Inferior parietal cortex (tissue), 1 donor: Measurements from ENCODE around the gene C1QB.

Experiments used
- DNase-seq: peaks from one replicate; pipeline ENCODE4 v3.0.0-alpha.2; 2016; ENCODE audit errors: extremely low spot score

The C1QB gene

GRCh38 chr1:22633697-22634463 lies 19.2 kb upstream of the C1QB start:
- DNase-seq = no peak

DNA sequence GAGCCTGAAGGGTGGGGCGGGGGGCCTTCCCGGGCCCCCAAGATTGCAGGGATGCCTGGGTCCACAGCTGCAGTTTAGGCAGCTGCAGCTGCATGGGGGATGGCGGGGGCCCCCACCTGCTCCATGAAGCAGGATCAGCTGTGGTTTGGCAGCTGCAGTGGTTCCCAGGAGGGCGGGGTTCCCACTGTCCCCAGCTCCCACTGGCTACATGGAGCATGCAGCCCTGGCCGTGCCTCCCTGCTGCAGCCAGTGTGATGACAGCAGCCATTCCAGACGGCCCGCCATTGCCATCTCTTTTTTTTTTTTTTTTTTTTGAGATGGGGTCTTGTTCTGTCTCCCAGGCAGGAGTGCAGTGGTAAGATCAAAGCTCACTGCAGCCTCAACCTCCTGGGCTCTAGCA lies 17.6 kb upstream of the C1QB start:
- no peak for DNase-seq

- no peak for DNase-seq
These were observed 16.7 kb upstream of the C1QB start, which contains the start of gene C1QA for GRCh38 chr1:22636353-22636752. Gene C1QA, plus strand, starts transcription at chr1:22636628. Its CDS starts 989 bp downstream, at chr1:22637617.

DNA sequence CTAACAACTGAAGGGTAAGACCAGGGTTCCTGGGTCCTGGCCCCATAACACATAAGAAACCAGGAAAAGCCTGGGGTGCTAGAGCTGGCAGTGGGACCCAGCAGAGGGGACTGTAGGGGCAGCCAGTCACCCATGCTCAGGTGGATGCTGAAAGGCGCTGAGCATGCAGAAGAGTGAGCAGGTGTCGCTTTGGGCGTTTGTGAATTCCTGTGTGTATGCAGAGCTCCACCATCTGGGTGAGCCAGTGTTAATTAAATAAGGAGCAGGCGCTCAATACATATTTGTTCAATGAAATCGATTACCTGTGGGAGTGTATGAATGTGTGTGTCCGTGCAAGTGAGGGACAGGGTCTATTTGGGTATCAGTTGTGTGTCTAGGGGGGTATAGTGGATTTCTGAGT lies 16.1 kb upstream of the C1QB start:
- DNase-seq = no peak

DNA sequence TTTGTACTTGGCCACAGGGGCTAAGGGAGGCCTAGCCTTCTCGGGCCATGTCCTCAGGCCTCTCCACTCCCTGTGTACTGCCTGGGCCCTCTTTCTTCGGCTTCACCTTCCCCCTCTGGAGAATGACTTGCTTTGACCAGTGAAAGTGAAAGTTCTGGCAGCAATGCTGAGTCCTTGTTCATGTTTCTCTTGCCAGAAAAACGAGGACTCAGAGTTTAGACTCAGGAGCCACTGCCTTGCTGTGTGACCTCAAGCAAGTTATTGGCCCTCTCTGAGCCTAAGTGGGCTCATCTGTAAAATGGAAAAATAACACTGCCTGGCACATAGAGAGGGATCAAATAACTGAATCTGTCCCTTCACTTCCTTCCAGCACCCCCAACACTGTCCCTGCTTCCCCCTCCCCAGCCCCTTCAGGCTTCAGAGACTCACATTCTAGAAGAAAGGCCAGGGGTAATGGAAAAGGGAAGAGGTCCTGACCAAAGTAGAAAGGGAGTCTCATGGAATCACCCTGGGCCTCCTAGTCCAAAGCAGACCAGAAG lies 15.1 kb upstream of the C1QB start:
- no peak for DNase-seq

GRCh38 chr1:22638476-22639234 lies 14.4 kb upstream of the C1QB start:
- DNase-seq = no peak

DNA sequence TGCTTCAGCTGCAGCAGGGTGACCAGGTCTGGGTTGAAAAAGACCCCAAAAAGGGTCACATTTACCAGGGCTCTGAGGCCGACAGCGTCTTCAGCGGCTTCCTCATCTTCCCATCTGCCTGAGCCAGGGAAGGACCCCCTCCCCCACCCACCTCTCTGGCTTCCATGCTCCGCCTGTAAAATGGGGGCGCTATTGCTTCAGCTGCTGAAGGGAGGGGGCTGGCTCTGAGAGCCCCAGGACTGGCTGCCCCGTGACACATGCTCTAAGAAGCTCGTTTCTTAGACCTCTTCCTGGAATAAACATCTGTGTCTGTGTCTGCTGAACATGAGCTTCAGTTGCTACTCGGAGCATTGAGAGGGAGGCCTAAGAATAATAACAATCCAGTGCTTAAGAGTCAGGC lies 13.8 kb upstream of the C1QB start:
- no peak for DNase-seq

- no peak for DNase-seq
These were observed 11.8 kb upstream of the C1QB start for GRCh38 chr1:22641247-22641646.

DNA sequence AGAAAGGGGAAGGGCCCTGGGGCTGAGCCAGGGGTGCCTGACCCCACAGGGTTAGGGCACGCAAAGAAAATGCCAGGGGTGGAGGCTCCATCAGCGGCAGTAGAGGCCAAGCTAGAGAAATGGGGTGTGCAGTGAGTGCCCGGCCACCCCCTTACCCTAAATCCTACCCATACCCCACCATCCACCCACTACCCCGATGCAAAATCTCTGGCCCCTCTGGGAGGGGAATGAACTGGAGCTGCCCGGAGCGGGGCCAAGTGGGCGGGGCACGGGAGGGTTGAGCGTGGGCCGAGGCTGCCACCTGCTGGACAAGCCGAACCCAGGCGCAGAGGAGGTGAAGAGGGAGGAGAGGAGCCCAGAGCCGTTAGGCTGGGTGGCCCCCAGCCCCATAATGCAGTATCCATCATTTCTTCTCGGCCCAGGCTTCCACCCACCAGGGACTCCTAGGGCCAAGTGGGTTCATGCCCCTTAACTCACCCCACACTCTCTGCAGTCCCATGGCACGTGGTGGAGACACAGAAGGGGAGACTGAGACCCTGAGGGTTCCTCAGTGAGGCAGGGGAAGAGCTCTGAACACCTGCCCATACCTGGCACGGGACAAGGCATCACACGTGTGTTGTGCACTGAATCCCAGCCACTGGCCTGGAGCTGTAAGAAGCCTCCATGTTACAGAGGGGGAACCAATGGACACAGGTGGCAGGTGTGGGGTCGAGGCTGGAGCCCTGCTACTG lies 11.0 kb upstream of the C1QB start:
- DNase-seq = peak; percentile 78

DNA sequence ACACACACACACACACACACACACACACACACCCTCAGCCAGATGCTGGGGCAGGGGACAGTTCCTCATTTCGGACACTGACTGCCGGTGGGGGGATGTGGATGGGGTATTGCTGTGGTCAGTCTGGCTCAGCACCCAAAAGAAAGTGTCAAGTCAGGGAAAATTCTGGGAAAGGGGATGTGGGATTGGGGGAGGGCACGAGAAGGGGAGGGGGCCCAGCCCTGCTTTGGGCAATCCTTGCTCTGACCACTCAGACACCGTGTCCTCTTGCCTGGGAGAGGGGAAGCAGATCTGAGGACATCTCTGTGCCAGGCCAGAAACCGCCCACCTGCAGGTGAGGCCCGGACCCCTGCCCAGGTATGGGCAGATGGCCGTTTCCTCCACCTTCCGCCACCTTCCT lies 9.7 kb upstream of the C1QB start, which contains the start of gene C1QC:
C1QC (plus strand) TSS at position 253 of the 400 bp plus-strand sequence. CDS start 391 bp downstream, outside the sequence.
- no peak for DNase-seq

GRCh38 chr1:22643928-22644327 lies 9.1 kb upstream of the C1QB start:
- no peak for DNase-seq

GRCh38 chr1:22645931-22646330 lies 7.1 kb upstream of the C1QB start:
- DNase-seq = no peak

DNA sequence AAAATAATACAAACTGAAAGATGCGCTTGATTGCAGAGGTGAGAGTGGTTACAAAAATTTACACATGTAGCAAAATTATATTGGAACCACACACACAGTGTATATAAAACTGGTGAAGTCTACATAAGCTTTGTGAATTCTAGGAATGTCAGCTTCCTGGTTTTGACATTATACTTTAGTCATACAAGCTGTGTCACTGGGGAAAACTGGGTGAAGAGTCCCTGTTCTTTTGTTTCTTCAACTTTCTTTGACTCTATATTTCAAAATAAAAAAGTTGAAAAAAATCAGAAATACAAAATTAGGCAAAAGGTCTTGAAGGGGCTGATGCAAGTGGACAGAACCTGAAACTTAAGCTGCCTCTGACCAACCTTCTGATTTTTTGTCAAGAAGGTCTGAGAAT lies 6.7 kb upstream of the C1QB start:
- no peak for DNase-seq

GRCh38 chr1:22650089-22650693 lies 2.8 kb upstream of the C1QB start:
- no peak for DNase-seq

DNA sequence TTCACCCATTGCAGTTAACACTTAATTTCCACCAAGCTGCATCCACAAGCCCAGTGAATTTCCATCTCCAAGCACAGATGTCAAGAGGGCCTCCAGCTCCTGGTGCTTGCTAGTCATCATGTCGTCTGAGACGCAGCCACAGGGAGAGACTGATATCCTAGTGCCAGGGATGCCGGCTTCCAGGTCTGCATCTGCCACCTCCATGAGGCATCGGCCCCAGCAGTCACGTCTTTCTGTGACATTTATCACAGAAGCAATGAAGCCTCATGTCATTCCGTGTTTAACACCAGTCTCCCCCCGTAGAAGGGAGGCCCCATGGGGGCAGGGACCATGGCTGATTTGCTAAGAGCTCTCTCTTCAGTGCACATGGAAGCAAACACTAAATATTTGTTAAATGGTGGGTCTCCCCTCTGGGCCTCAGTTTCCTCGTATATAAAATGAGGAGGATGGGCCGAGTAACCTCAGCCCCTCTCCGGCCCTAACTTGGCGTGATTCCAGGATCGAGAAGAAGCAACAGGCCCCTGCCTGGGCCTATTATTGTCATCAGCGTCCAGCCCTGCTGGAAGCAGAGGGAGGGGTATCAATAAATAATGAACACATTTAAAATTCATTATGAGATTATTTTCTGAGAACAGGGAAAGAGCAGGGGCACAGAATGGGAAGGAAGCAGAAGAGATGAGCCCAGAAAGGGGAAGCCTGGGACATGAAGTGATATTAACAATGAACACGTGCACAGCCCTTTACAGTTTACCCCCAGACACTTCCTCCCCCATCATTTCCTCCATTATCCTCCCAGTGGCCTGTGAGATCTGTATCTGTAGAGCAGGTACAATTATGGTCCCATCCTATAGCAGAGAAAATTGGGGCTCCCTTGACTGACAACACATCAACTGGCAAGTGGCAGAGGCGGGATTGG lies 837 bp upstream of the C1QB start:
- no peak for DNase-seq

DNA sequence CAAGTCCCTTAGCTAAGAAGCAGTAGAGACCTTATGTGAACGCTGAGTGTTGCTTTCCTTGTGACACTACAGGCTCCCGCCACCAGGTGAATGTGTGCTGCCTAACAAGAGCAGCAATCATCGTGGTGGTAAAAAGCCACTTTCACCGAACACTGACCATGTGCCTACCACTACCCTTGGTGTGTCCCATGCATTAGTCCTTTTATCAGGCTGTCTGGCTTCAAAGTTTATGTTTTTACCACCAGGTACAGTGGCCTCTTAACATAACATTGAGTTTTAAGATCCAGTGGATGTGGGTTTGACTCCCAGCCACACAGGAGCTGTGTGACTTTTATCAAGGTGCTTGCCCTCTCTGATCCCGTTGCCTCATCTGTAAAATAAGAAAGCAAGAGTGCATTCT lies 1.7 kb downstream of the C1QB start:
- DNase-seq = no peak

DNA sequence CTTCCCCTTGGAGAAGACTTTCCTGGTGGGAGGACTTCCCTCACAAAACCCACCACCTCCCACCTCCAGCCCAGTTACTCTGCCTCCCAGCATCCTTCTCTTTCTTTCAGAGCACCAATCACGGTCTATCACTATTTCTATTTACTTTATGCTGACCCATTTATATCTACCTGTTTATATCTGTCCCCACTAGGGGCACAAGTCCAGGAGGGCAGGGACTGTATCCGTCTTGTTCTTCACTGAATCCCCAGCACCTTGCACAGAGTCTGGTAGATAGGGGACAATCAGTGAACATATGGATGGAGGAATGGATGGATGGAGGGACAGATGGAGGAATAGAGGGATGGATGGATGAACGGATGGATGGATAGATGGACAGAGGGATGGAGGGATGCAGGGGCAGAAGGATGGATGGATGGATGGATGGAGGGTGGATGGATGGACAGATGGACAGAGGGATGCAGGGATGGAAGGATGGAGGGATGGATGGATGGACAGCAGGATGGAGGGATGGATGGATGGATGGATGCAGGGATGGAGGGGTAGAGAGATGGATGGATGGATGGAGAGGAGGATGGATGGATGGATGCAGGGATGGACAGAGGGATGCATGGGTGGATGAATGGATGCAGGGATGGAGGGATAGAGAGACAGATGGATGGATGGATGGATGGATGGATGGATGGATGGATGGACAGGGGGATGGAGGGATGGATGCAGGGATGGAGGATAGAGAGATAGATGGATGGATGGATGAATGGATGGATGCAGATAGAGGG lies 5.5 kb downstream of the C1QB start:
- DNase-seq = no peak

- DNase-seq = no peak
These were observed 7.7 kb downstream of the C1QB start for GRCh38 chr1:22660716-22661241.

DNA sequence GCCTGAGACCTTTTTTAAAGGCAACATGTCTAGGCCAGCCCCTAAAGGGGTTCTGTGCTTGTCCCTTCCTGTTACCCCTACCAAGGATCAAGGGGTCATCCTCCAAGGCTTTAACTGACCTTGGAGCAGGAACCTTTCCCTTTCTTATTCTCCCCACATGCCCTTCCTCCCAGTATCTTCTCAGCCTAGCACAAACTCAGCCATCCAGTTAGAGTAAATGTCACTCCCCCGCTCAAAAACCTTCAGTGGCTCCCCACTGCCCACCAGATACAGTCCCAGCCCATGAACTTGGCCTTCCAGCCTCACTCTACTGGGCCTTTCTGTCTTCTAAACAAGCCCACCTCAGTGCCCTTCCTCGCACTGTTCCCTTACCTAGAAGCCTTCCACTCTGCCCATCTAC lies 8.8 kb downstream of the C1QB start:
- no peak for DNase-seq

DNA sequence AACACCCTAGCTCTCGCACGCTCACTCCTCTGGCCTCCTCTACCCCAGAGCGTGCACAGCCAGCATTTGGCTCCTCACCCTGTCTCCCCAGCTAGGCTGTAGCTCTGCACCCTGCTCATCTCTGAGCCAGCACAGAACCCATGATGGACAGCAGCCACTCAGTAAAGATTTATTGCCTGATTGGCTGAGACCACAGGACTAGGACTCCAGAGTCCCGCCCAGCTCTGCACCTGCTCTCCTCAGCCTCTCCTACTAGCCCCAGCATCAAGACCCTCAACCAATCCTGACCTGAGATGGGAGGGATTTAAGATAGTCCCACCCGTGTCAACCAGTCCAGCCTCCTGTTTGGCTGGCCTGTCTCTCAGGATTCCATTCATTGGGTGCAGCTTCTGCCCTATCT lies 9.3 kb downstream of the C1QB start:
- no peak for DNase-seq
